GM12878 (cell line): ENCODE results near the gene ARHGAP15. TPM values are rescaled to one million over a fixed set of nuclear protein-coding genes. Genes with fewer than 3 reads are reported as not detected.

Experiments used
- ATAC-seq: fragments of 200-7000 bp; cut with Tn5 transposase; 3 replicates; pipeline ENCODE4 v1.9.1; 2020; ENCODE audit warnings: mild to moderate bottlenecking, moderate library complexity
- BruUV-seq: library from RNA; stranded (reverse); fragments of 400-500 nt; replicated peaks from 2 replicates; lab custom pipeline; 2021; lab: Mats Ljungman, UMichigan
- CTCF ChIA-PET: fragments of 300-600 bp; sonication (Branson Sonifier 250); formaldehyde crosslinking; extraction: SDS; loops from one replicate; lab custom pipeline; 2021; ENCODE audit warnings: inconsistent platforms; lab: Yijun Ruan, JAX
- POLR2A ChIA-PET: fragments of 350-600 bp; formaldehyde crosslinking; extraction: SDS; loops from one replicate; lab custom pipeline; 2021; ENCODE audit warnings: inconsistent platforms; lab: Charles Lee
- RAD21 ChIA-PET: fragments of 300-600 bp; sonication (Branson Sonifier 250); formaldehyde crosslinking; loops from one replicate; lab custom pipeline; 2023; ENCODE audit warnings: antibody characterized with exemption; ENCODE audit not compliant: unreplicated experiment; lab: Charles Lee
- SMC1A ChIA-PET: fragments of 300-600 bp; sonication (Branson Sonifier 250); formaldehyde crosslinking; loops from one replicate; lab custom pipeline; 2023; ENCODE audit not compliant: unreplicated experiment, uncharacterized antibody; lab: Charles Lee
- DNase-seq: peaks from one replicate; pipeline ENCODE4 v3.0.0-alpha.2; 2011; ENCODE audit warnings: low read depth, low spot score
- FAIRE-seq: peaks from 3 replicates; lab custom pipeline; 2011; peaks lifted over from hg19 to GRCh38; lab: Jason Lieb, UNC
- H2AFZ ChIP-seq: 2 replicates; pipeline ENCODE4 v1.6.0; 2011; ENCODE audit warnings: low read depth, low read length, control low read depth; ENCODE audit not compliant: control insufficient read depth
- H3K27ac ChIP-seq: 2 replicates; pipeline ENCODE4 v1.5.1; 2011; ENCODE audit warnings: control low read depth; ENCODE audit not compliant: control insufficient read depth, insufficient read depth
- H3K27me3 ChIP-seq, 2 experiments: replicated peaks in 1 of 2; 2 replicates each; pipeline versions ENCODE4 v1.6.0 to v1.6.1; 2011; ENCODE audit warnings: low read length in 1 of 2; ENCODE audit not compliant: control insufficient read depth in 2 of 2, insufficient read depth in 2 of 2
- H3K36me3 ChIP-seq, 2 experiments: 2 replicates each; pipeline ENCODE4 v1.5.1; 2011; ENCODE audit warnings: low read length in 1 of 2; ENCODE audit not compliant: control insufficient read depth in 2 of 2, insufficient read depth in 2 of 2
- H3K4me1 ChIP-seq: 2 replicates; pipeline ENCODE4 v1.6.1; 2011; ENCODE audit warnings: mild to moderate bottlenecking, low read length, moderate library complexity, mixed read lengths; ENCODE audit not compliant: control insufficient read depth, insufficient read depth
- H3K4me2 ChIP-seq: 2 replicates; pipeline ENCODE4 v1.6.0; 2011; ENCODE audit warnings: control low read depth; ENCODE audit not compliant: control insufficient read depth, insufficient read depth
- H3K4me3 ChIP-seq: fragments of 200-600 bp; sonication (generic); 2 replicates; pipeline ENCODE4 v1.5.1; 2016
- H3K79me2 ChIP-seq: 2 replicates; pipeline ENCODE4 v1.6.0; 2011; ENCODE audit warnings: low read length; ENCODE audit not compliant: control insufficient read depth, insufficient read depth
- H3K9ac ChIP-seq: 2 replicates; pipeline ENCODE4 v1.8.0; 2011; ENCODE audit warnings: low read length, control low read depth, mixed read lengths; ENCODE audit not compliant: control insufficient read depth, insufficient read depth
- H3K9me3 ChIP-seq: replicated peaks from 3 replicates; pipeline ENCODE4 v1.5.1; 2011; ENCODE audit warnings: mild to moderate bottlenecking, low read length; ENCODE audit not compliant: control insufficient read depth, insufficient read depth
- H4K20me1 ChIP-seq: 2 replicates; pipeline ENCODE4 v1.6.0; 2011; ENCODE audit not compliant: control insufficient read depth, insufficient read depth
- E4F1 ChIP-seq: fragments of 450-650 bp; IDR thresholded peaks from 2 replicates; pipeline ENCODE4 v1.6.1; 2018; ENCODE audit warnings: borderline replicate concordance, mild to moderate bottlenecking; ENCODE audit not compliant: partially characterized antibody
- ELK1 ChIP-seq: IDR thresholded peaks from 2 replicates; pipeline ENCODE4 v1.6.1; 2012; ENCODE audit warnings: low read depth, low read length, improper control_type of control experiment
- FOXK2 ChIP-seq: fragments of 450-650 bp; IDR thresholded peaks from 2 replicates; pipeline ENCODE4 v1.6.1; 2017; ENCODE audit warnings: mild to moderate bottlenecking, moderate library complexity
- MYC ChIP-seq: IDR thresholded peaks from 2 replicates; pipeline ENCODE4 v1.6.1; 2011; ENCODE audit warnings: mild to moderate bottlenecking, low read length, moderate library complexity, inconsistent platforms; ENCODE audit not compliant: insufficient read depth, insufficient replicate concordance, insufficient read length, severe bottlenecking
- NFXL1 ChIP-seq: fragments of 450-650 bp; IDR thresholded peaks from 2 replicates; pipeline ENCODE4 v1.6.1; 2017; ENCODE audit warnings: antibody characterized with exemption, mild to moderate bottlenecking, borderline replicate concordance
- NKRF ChIP-seq: fragments of 450-650 bp; conservative IDR thresholded peaks from 2 replicates; pipeline ENCODE4 v1.6.1; 2017; ENCODE audit warnings: mild to moderate bottlenecking, moderate library complexity
- NR2C2 ChIP-seq: IDR thresholded peaks from 2 replicates; pipeline ENCODE4 v1.6.1; 2011; ENCODE audit warnings: borderline replicate concordance, low read depth; ENCODE audit not compliant: control insufficient read depth, insufficient read length
- SKIL ChIP-seq: fragments of 450-650 bp; IDR thresholded peaks from 2 replicates; pipeline ENCODE4 v1.6.1; 2017; ENCODE audit warnings: mild to moderate bottlenecking, low read depth, inconsistent platforms; ENCODE audit not compliant: poor library complexity, severe bottlenecking
- SRF ChIP-seq, 2 experiments: IDR thresholded peaks; 2 replicates each; pipeline ENCODE4 v1.6.1; 2011; ENCODE audit warnings: low read depth in 2 of 2, low read length in 2 of 2, mild to moderate bottlenecking in 1 of 2, moderate library complexity in 1 of 2
- TARDBP ChIP-seq: IDR thresholded peaks from 2 replicates; pipeline ENCODE4 v1.6.1; 2016; ENCODE audit warnings: borderline replicate concordance
- TBL1XR1 ChIP-seq: IDR thresholded peaks from 2 replicates; pipeline ENCODE4 v1.6.1; 2012; ENCODE audit warnings: low read depth, low read length, improper control_type of control experiment
- ZBED1 ChIP-seq: IDR thresholded peaks from 2 replicates; pipeline ENCODE4 v1.6.1; 2016; ENCODE audit warnings: borderline replicate concordance
- WGBS: methylation state at CpG from one replicate; pipeline ENCODE4 v1.1.6; 2016; ENCODE audit warnings: low lambda C conversion rate; ENCODE audit not compliant: insufficient replicate concordance, insufficient coverage; ENCODE audit errors: missing lambda C conversion rate; 5-methylcytosine and 5-hydroxymethylcytosine counted together
- in situ Hi-C: fragments of 300-500 bp; cut with MboI; formaldehyde crosslinking; loops from 9 replicates; pipeline ENCODE4 v1.14.3; 2018; ENCODE audit warnings: mixed read lengths
- intact Hi-C: fragments of 100-400 bp; cut with micrococcal nuclease; formaldehyde crosslinking; loops from one replicate; pipeline ENCODE4 v1.14.2; 2022; ENCODE audit not compliant: unreplicated experiment
- polyA plus RNA-seq, 11 experiments: library from polyadenylated mRNA; depleted of rRNA in 4 of 11; unstranded in 6 of 11; stranded (reverse) in 5 of 11; fragments of >200 nt; fragmentation: Nextera tagmentation in 4 of 11; fragmentation: Illumina TruSeq in 1 of 11; extraction: Ambion mirVana in 4 of 11; extraction: Trizol in 1 of 11; gene quantifications; 1 replicate in 1 of 11; 2 replicates in 10 of 11; pipeline versions ENCODE4 v1.2.1 to v1.2.3, GENCODE V29; 2011 to 2016; ENCODE audit warnings: inconsistent platforms in 2 of 11, missing spikeins in 2 of 11, low read depth in 1 of 11
- total RNA-seq, 4 experiments: library from RNA; depleted of rRNA in 3 of 4; stranded (reverse); fragments of >200 nt in 3 of 4; fragmentation: Illumina TruSeq in 1 of 4; extraction: Trizol in 1 of 4; gene quantifications; 2 replicates each; pipeline versions ENCODE4 v1.2.1 to v1.2.3, GENCODE V29; 2013 to 2021

ARHGAP15 gene
- total and polyA plus RNA-seq, 10 of the 15 experiments (the other 5 are each of a cell fraction or from before 2014, with no cell fraction given): 38.0 to 92.6 (median 66.7) TPM

GRCh38 chr2:143705108-143705707, 576.0 kb downstream of the ARHGAP15 start:
- Histone ChIP-seq H3K9me3 (peaks cover under 1% of the 10 kb centered on the region; the same call in 1 of the 3 replicates), H3K79me2 (no peaks in the 10 kb centered on the region), H3K4me1 (no peaks in the 10 kb centered on the region), H3K4me2 (no peak overlapping the region), H3K27me3 (no peaks in the 10 kb centered on the region), H2AFZ (no peak overlapping the region), H3K36me3 (no peaks in the 10 kb centered on the region; a peak in 2 of 4 replicates), H3K27ac (no peak overlapping the region)
- intact Hi-C loops (no loop called here), in situ Hi-C loops (no loop called here)
- no peak for FAIRE-seq
- RAD21 ChIA-PET: no interaction called here
- DNase-seq: no peak
- ATAC-seq: no peak
- CTCF ChIA-PET: no interaction called here
- WGBS: 66% methylated on average over 6 of the region's 6 CpGs
- no TSS peak for BruUV-seq
- SMC1A ChIA-PET: interaction anchor here (0.6 kb wide), 1 partner anchor 234 kb away, joined by 3 read pairs; no protein-coding TSS in a partner anchor
- POLR2A ChIA-PET: no interaction called here
- TF ChIP-seq MYC (no peak), ZBED1 (no peak), SRF (IDR thresholded peaks at IDR 0.05; ENCODE audit: low read depth in 2 of 2, low read length in 2 of 2) (no peak), NKRF (no peak), NR2C2 (no peak), E4F1 (no peak), FOXK2 (no peak), ELK1 (no peak), TBL1XR1 (no peak), TARDBP (no peak), SKIL (no peak), NFXL1 (no peak)
- TF ChIP-seq, all 136 proteins: peak for 0
- Histone ChIP-seq H3K9ac (no peak overlapping the region), H3K4me3 (no peak overlapping the region), H4K20me1 (no peaks in the 10 kb centered on the region)
